Cerebellar cortex (tissue), 1 donor: ENCODE results near the gene GIPC1.
"Not testable (repeated sequence)": the region's sequence is repeated elsewhere in the genome, so short reads cannot be mapped to it uniquely, and the experiment has no call there.

Source experiments
- DNase-seq: peaks from one replicate; pipeline ENCODE4 v3.0.0-alpha.2; 2015; ENCODE audit warnings: low spot score

GIPC1 gene, protein sequence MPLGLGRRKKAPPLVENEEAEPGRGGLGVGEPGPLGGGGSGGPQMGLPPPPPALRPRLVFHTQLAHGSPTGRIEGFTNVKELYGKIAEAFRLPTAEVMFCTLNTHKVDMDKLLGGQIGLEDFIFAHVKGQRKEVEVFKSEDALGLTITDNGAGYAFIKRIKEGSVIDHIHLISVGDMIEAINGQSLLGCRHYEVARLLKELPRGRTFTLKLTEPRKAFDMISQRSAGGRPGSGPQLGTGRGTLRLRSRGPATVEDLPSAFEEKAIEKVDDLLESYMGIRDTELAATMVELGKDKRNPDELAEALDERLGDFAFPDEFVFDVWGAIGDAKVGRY

GRCh38 chr19:14496029-14496833 is at the start of gene GIPC1:
TSS of gene GIPC1 (minus strand) at chr19:14496127. CDS start at chr19:14482976, 13,151 bp downstream.
- peak; percentile 98 for DNase-seq

DNA sequence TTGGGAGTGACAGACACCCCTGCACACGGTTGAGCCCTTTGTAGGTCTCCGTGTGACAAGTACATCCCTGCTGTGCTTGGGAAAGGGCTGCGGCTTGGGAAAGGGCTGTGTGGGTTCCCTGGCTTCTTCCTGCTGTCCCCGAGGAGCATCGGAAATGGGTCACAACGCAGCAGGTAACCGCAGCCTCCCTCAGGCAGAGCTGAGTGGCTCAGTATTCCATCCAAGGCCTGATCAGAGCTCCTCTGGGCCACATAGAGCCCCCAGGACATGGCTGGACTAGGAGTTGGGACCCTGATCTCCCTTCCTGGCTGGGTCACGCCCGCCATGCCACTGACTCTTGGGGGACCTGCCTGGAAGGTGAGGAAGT is 49.8 kb upstream of the GIPC1 start:
- DNase-seq, result no peak

DNA sequence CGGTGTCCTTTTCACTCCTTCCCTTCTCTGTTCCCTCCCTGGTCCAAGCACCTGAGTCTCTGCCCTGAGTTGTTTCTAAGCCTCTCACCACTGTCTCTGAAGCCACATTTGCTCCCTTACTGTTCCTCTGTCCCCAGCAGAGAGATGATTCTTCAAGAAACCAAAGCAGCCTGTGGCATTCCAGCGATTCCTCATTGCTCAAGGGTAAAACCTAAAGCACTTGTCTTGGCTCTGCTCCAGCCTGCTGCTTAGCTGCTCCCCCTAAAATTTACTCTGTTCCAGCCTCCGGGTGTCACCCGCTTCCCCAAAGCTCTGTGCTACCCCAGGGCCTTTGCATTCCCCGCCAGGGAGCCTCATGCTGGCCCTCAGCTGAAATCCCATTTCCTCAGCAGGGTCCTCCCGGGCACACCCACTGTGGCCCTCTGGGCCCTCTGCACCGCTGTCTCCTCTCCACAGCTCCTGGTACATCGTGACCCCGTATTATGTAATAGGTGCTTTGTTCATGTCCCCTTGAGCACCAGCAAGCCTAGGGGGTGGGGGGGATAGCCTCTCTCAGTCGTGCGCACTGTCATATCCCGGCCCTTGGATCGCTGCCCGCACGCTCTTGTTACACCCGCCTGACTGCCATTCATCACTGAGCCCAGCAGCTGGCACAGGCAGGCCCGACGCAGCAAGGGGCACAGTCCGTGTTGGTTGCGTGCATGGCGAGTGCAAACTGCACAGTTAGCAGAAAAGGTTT is 49.2 kb upstream of the GIPC1 start:
- peak; percentile 84 for DNase-seq

DNA sequence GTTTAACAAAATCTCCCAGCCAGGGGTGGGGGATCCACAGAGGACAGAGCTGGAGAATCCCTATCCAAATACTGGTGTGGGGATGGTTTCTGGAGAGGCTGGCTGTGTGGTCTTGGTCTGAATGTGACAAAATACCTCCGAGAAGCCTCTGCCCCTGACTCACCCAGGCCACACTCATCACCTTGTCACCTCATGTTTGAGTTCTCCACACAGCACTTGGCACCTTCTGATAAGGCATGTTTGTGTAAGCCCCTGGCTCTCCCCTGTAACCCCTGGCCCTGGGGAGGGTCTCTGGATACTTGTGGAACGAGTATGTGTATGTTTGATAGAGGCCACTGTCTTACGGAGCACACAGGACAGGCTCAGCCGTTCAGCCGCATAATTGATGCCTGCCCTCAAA is 48.1 kb upstream of the GIPC1 start:
- DNase-seq, result no peak

- no peak for DNase-seq
Observed at GRCh38 chr19:14542711-14543328, 46.9 kb upstream of the GIPC1 start.

- DNase-seq, result not testable (repeated sequence)
Observed at GRCh38 chr19:14541979-14542378, 46.1 kb upstream of the GIPC1 start.

DNA sequence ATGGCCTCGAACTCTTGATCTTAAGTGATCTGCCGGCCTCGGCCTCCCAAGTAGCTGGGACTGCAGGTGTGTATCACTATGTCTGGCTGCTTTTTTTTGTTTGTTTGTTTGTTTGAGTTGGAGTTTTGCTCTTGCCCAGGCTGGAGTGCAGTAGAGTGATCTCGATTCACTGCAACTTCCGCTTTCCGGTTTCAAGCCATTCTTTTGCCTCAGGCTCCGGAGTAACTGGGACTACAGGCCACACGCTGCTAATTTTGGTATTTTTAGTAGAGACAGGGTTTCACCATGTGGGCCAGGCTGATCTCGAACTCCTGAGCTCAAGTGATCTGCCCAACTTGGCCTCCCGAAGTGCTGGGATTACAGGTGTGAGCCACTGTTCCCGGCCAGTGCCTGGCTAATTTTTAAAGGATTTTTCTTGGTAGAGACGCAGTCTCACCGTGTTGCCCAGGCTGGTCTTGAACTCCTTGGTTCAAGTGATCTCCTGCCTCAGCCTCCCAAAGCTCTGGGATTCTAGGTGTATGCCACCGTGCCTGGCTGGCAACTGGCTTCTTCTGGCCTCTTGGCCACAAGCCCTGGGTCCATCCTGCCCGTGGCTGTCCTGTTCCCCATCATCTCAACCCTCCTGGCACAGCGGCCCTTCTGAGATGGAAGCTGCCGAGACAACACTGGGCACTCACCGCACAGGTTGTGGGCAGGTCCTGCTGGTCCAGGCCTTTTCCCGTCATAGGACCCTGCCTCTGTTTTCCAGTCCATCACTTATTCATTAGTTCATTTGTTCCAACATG is 45.0 kb upstream of the GIPC1 start:
- DNase-seq, result peak; percentile 79

- peak; percentile 79 for DNase-seq
Observed at GRCh38 chr19:14536926-14537692, 41.2 kb upstream of the GIPC1 start.

DNA sequence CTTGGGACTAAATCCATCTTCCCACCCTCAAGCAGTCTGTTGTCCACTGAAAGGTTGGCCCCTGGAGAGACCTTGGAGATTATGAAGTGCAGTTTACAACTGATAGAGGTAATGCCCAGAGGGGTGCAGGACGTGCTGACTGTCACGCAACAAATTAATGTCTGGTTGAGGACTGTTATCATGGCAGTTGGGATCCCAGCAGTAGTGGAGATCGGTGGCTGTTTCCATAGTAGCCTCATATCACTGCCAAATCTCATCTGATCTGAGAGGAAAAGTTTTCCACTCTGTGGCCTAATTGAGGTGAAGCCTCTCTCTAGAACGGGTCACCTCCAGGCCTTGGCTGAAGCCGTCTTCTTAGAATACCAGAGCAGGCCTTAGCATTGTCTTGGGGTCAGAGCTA is 37.5 kb upstream of the GIPC1 start:
- no peak for DNase-seq

DNA sequence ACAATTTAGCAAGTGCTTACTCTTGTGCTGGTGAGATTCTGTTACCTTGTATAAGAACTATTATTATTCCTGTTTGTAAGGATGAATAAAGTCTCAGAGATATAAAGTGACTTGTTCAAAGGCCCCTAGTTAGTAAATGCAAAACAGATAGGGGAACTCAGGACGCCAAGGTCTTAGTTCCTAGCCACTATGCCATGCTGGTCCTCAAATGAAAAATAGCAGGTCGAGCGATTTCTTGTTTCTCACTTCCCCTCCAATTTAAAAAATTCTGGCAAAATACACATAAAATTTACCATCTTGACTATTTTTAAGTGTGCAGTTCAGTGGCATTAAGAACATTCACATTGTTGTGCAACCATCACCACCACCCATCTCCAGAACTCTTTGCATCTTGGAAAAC is 34.6 kb upstream of the GIPC1 start:
- no peak for DNase-seq

DNA sequence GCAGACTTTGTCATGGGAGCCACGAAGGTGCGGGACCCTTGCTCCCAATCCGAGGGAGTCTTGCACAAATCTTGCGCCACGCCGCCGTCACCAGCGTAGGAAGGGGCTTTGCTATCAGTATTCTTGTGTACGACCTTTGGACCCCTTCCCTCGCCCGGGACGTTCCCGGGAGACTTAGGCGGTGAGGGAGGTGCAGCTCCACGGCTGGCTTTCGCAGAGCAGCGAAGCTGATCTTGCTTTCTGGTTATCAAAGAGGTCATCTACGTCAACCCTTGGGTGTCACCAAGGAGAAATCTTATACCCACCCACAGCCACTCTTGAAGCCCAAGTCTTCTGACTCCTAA is 34.0 kb upstream of the GIPC1 start:
- DNase-seq, result no peak

- DNase-seq, result peak; percentile 100
Observed at GRCh38 chr19:14529254-14530004, 33.5 kb upstream of the GIPC1 start, which contains the start of gene TECR. TSS of gene TECR (plus strand) at chr19:14529594. CDS start at chr19:14529697, 103 bp downstream.

- DNase-seq, result no peak
Observed at GRCh38 chr19:14528419-14529253, 32.7 kb upstream of the GIPC1 start.

- no peak for DNase-seq
Observed at GRCh38 chr19:14526423-14526822, 30.5 kb upstream of the GIPC1 start.

DNA sequence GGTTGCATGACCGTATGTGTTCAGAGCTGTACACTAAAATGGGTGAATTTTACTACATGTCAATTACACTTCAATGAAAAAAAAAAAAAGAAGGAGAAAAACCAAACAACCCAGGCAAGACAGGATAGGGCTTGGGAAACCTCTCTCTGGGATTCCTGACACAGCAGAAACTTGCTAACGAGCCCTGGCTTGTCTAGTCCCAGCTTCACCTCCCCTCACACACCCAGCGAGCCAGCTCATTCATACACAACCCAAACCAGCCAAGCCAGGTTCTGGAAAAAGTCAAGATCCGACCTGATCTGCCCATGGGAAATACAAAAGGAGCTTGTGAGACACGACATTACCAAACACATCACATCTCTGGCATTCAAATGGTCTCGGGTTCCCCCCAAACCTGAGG is 29.8 kb upstream of the GIPC1 start:
- no peak for DNase-seq

- no peak for DNase-seq
Observed at GRCh38 chr19:14520543-14520942, 24.6 kb upstream of the GIPC1 start.

GRCh38 chr19:14519860-14520407 is 24.0 kb upstream of the GIPC1 start:
- no peak for DNase-seq

GRCh38 chr19:14519245-14519859 is 23.4 kb upstream of the GIPC1 start:
- no peak for DNase-seq
